Glutamatergic neuron (in vitro differentiated cells): ENCODE results near the gene NDP. TPM values are rescaled to one million over a fixed set of nuclear protein-coding genes. Genes with fewer than 3 reads are reported as not detected.
A peak's percentile ranks its signal among the peaks of the same experiment; 100 is the strongest.

ENCODE experiments used
- DNase-seq: peaks from one replicate; pipeline ENCODE4 v3.0.0; 2022
- H3K27ac Mint-ChIP-seq: one replicate; pipeline ENCODE4 v1.8.0; 2020; ENCODE audit warnings: mild to moderate bottlenecking, mixed read lengths, inconsistent platforms; ENCODE audit not compliant: unreplicated experiment
- H3K27me3 Mint-ChIP-seq: one replicate; pipeline ENCODE4 v1.8.0; 2020; ENCODE audit warnings: mild to moderate bottlenecking, moderate library complexity, mixed read lengths, inconsistent platforms; ENCODE audit not compliant: unreplicated experiment
- H3K36me3 Mint-ChIP-seq: one replicate; pipeline ENCODE4 v1.8.0; 2020; ENCODE audit warnings: mild to moderate bottlenecking, mixed read lengths, inconsistent platforms; ENCODE audit not compliant: unreplicated experiment
- H3K4me1 Mint-ChIP-seq: one replicate; pipeline ENCODE4 v1.8.0; 2020; ENCODE audit warnings: mild to moderate bottlenecking, low read depth, mixed read lengths, inconsistent platforms; ENCODE audit not compliant: unreplicated experiment
- H3K4me3 Mint-ChIP-seq: one replicate; pipeline ENCODE4 v1.8.0; 2020; ENCODE audit warnings: mild to moderate bottlenecking, mixed read lengths, inconsistent platforms; ENCODE audit not compliant: unreplicated experiment
- H3K9me3 Mint-ChIP-seq: one replicate; pipeline ENCODE4 v1.8.0; 2020; ENCODE audit warnings: mild to moderate bottlenecking, moderate library complexity, mixed read lengths, inconsistent platforms; ENCODE audit not compliant: unreplicated experiment
- CTCF ChIP-seq: fragments of 200-600 bp; sonication (generic); IDR thresholded peaks from one replicate; pipeline ENCODE4 v1.5.0; 2021; ENCODE audit not compliant: partially characterized antibody, unreplicated experiment
- total RNA-seq: library from RNA; stranded (reverse); fragmentation: NEBNext Ultra II Directional; extraction: Animal tissue kit (Norgen Biotek cat#: 25700); gene quantifications from one replicate; pipeline ENCODE4 v1.2.1, GENCODE V29; 2021; ENCODE audit not compliant: unreplicated experiment

Gene NDP
- total RNA-seq, 1 donor from 2014 or later: not detected

GRCh38 chrX:43968359-43968781 is 4.8 kb downstream of the NDP start:
- no peaks in the 10 kb centered on the region for H3K36me3 Mint-ChIP-seq
- TF ChIP-seq CTCF: no peak
- no peaks in the 10 kb centered on the region for H3K9me3 Mint-ChIP-seq
- peaks cover 3% of the 10 kb centered on the region for H3K4me1 Mint-ChIP-seq
- no peak overlapping the region for H3K4me3 Mint-ChIP-seq
- peaks cover 2% of the 10 kb centered on the region for H3K27me3 Mint-ChIP-seq
- no peak for DNase-seq
- H3K27ac Mint-ChIP-seq: no peak overlapping the region

- H3K36me3 Mint-ChIP-seq: no peaks in the 10 kb centered on the region
- H3K4me3 Mint-ChIP-seq: no peak overlapping the region
- TF ChIP-seq CTCF: no peak
- DNase-seq: no peak
- no peak overlapping the region for H3K27ac Mint-ChIP-seq
- H3K27me3 Mint-ChIP-seq: no peaks in the 10 kb centered on the region
- H3K9me3 Mint-ChIP-seq: no peaks in the 10 kb centered on the region
- H3K4me1 Mint-ChIP-seq: peaks cover 3% of the 10 kb centered on the region
These were observed 8.3 kb downstream of the NDP start for GRCh38 chrX:43964936-43965335.

GRCh38 chrX:43963726-43964125 is 9.5 kb downstream of the NDP start:
- Mint-ChIP-seq H3K4me3 (no peak overlapping the region), H3K36me3 (no peaks in the 10 kb centered on the region), H3K4me1 (peaks cover 4% of the 10 kb centered on the region), H3K27me3 (no peaks in the 10 kb centered on the region), H3K9me3 (no peaks in the 10 kb centered on the region), H3K27ac (no peak overlapping the region)
- TF ChIP-seq CTCF: no peak
- no peak for DNase-seq

- H3K36me3 Mint-ChIP-seq: no peaks in the 10 kb centered on the region
- no peak for TF ChIP-seq CTCF
- no peak overlapping the region for H3K27ac Mint-ChIP-seq
- no peaks in the 10 kb centered on the region for H3K27me3 Mint-ChIP-seq
- no peak overlapping the region for H3K4me3 Mint-ChIP-seq
- H3K4me1 Mint-ChIP-seq: peaks cover 6% of the 10 kb centered on the region
- H3K9me3 Mint-ChIP-seq: no peaks in the 10 kb centered on the region
- DNase-seq: no peak
These were observed 10.6 kb downstream of the NDP start for GRCh38 chrX:43962636-43963035.

- Mint-ChIP-seq H3K4me1 (peaks cover 6% of the 10 kb centered on the region), H3K27ac (no peak overlapping the region), H3K4me3 (no peak overlapping the region), H3K9me3 (no peaks in the 10 kb centered on the region), H3K36me3 (no peaks in the 10 kb centered on the region), H3K27me3 (no peaks in the 10 kb centered on the region)
- DNase-seq: no peak
- peak; percentile 36 for TF ChIP-seq CTCF
These were observed 11.5 kb downstream of the NDP start for GRCh38 chrX:43961699-43962098.
